WTC11 (cell line): Measurements from ENCODE around the gene GSTP1. TPM values are rescaled to one million over a fixed set of nuclear protein-coding genes. Genes with fewer than 3 reads are reported as not detected.

Source experiments
- ATAC-seq: fragments of 200-7000 bp; cut with Tn5 transposase; 2 replicates; pipeline ENCODE4 v1.10.0; 2021; ENCODE audit warnings: mild to moderate bottlenecking, moderate library complexity
- CTCF ChIA-PET: fragments of 300-600 bp; sonication (Branson Sonifier 250); formaldehyde crosslinking; loops from one replicate; lab custom pipeline; 2021; ENCODE audit warnings: antibody characterized with exemption; lab: Charles Lee
- POLR2A ChIA-PET: fragments of 350-600 bp; sonication (Branson Sonifier 250); formaldehyde crosslinking; loops from one replicate; lab custom pipeline; 2021; ENCODE audit warnings: antibody characterized with exemption; lab: Charles Lee
- DNase-seq: peaks from one replicate; pipeline ENCODE4 v3.0.0; 2021; ENCODE audit warnings: low spot score
- H3K27ac Mint-ChIP-seq: 2 replicates; pipeline ENCODE4 v1.8.0; 2021; ENCODE audit warnings: mixed read lengths
- H3K27me3 Mint-ChIP-seq: 2 replicates; pipeline ENCODE4 v1.8.0; 2021; ENCODE audit warnings: low read depth, mild to moderate bottlenecking, moderate library complexity, mixed read lengths
- H3K36me3 Mint-ChIP-seq: 2 replicates; pipeline ENCODE4 v1.8.0; 2021; ENCODE audit warnings: mixed read lengths
- H3K4me1 Mint-ChIP-seq: 2 replicates; pipeline ENCODE4 v1.8.0; 2022; ENCODE audit warnings: mixed read lengths
- H3K4me3 Mint-ChIP-seq: 2 replicates; pipeline ENCODE4 v1.8.0; 2021; ENCODE audit warnings: mild to moderate bottlenecking, moderate library complexity, mixed read lengths
- H3K9me3 Mint-ChIP-seq: 2 replicates; pipeline ENCODE4 v1.8.0; 2021; ENCODE audit warnings: mixed read lengths
- HMGA2 ChIP-seq: fragments of 250-450 bp; sonication (Bioruptor Pico); IDR thresholded peaks from 2 replicates; pipeline ENCODE4 v1.4.0; 2021; ENCODE audit warnings: mild to moderate bottlenecking, moderate library complexity
- IRF2 ChIP-seq: sonication (generic); formaldehyde crosslinking; IDR thresholded peaks from 2 replicates; pipeline ENCODE4 v1.8.0; 2022; ENCODE audit warnings: low read depth, missing genetic modification reagents, borderline replicate concordance
- NR2C2 ChIP-seq: sonication (generic); formaldehyde crosslinking; IDR thresholded peaks from 2 replicates; pipeline ENCODE4 v1.8.0; 2022; ENCODE audit warnings: mild to moderate bottlenecking, missing genetic modification reagents
- PRRX2 ChIP-seq: fragments of 250-450 bp; sonication (Bioruptor Pico); IDR thresholded peaks from 2 replicates; pipeline ENCODE4 v1.8.0; 2021; ENCODE audit warnings: mild to moderate bottlenecking
- TP53 ChIP-seq: sonication (generic); formaldehyde crosslinking; IDR thresholded peaks from 2 replicates; pipeline ENCODE4 v1.8.1; 2023; ENCODE audit warnings: mild to moderate bottlenecking, missing genetic modification reagents
- ZNF121 ChIP-seq: sonication (generic); formaldehyde crosslinking; IDR thresholded peaks from 2 replicates; pipeline ENCODE4 v1.8.0; 2023; ENCODE audit warnings: missing genetic modification reagents
- ZNF219 ChIP-seq: sonication (generic); formaldehyde crosslinking; IDR thresholded peaks from 2 replicates; pipeline ENCODE4 v1.8.0; 2023; ENCODE audit warnings: missing genetic modification reagents, mild to moderate bottlenecking, borderline replicate concordance
- ZNF232 ChIP-seq: sonication (generic); formaldehyde crosslinking; IDR thresholded peaks from 2 replicates; pipeline ENCODE4 v1.8.0; 2022; ENCODE audit warnings: mild to moderate bottlenecking, missing genetic modification reagents
- ZNF416 ChIP-seq: fragments of 250-450 bp; sonication (Bioruptor Pico); IDR thresholded peaks from 2 replicates; pipeline ENCODE4 v1.9.0; 2021; ENCODE audit warnings: mild to moderate bottlenecking, inconsistent platforms
- ZNF423 ChIP-seq: fragments of 250-450 bp; sonication (Bioruptor Pico); IDR thresholded peaks from 2 replicates; pipeline ENCODE4 v2.1.2; 2022; ENCODE audit warnings: mild to moderate bottlenecking, moderate library complexity
- total RNA-seq: library from RNA; stranded (reverse); gene quantifications from 3 replicates; pipeline ENCODE4 v1.2.3, GENCODE V29; 2021
- TF ChIP-seq, protein P1 (sequence below): sonication (generic); formaldehyde crosslinking; IDR thresholded peaks from 2 replicates; pipeline ENCODE4 v1.8.0; 2022; ENCODE audit warnings: mild to moderate bottlenecking, missing genetic modification reagents
- TF ChIP-seq, protein P2 (sequence below): fragments of 250-450 bp; sonication (Bioruptor Pico); IDR thresholded peaks from 2 replicates; pipeline ENCODE4 v1.9.0; 2021; ENCODE audit warnings: mild to moderate bottlenecking
- TF ChIP-seq, protein P3 (sequence below): fragments of 200-600 bp; IDR thresholded peaks from 2 replicates; pipeline ENCODE4 v1.8.0; 2022; ENCODE audit warnings: antibody characterized with exemption
- TF ChIP-seq, protein P4 (sequence below): sonication (generic); formaldehyde crosslinking; IDR thresholded peaks from 2 replicates; pipeline ENCODE4 v1.8.1; 2022; ENCODE audit warnings: low read depth, missing genetic modification reagents, borderline replicate concordance
- TF ChIP-seq, protein P5 (sequence below): fragments of 250-450 bp; sonication (Bioruptor Pico); IDR thresholded peaks from 2 replicates; pipeline ENCODE4 v1.8.0; 2021; ENCODE audit warnings: mild to moderate bottlenecking
- TF ChIP-seq, protein P6 (sequence below): fragments of 250-450 bp; sonication (Bioruptor Pico); IDR thresholded peaks from 2 replicates; pipeline ENCODE4 v2.1.2; 2022; ENCODE audit warnings: mild to moderate bottlenecking, moderate library complexity
- TF ChIP-seq, protein P7 (sequence below): fragments of 250-450 bp; sonication (Bioruptor Pico); IDR thresholded peaks from 2 replicates; pipeline ENCODE4 v1.9.0; 2021; ENCODE audit warnings: moderate library complexity, mild to moderate bottlenecking, inconsistent platforms, borderline replicate concordance
- TF ChIP-seq, protein P8 (sequence below): sonication (generic); formaldehyde crosslinking; IDR thresholded peaks from 2 replicates; pipeline ENCODE4 v1.8.0; 2022; ENCODE audit warnings: mild to moderate bottlenecking, missing genetic modification reagents
- TF ChIP-seq, protein P9 (sequence below): sonication (generic); formaldehyde crosslinking; IDR thresholded peaks from 2 replicates; pipeline ENCODE4 v1.8.1; 2023; ENCODE audit warnings: mild to moderate bottlenecking, missing genetic modification reagents, moderate library complexity

The GSTP1 gene
- total RNA-seq, 1 experiment from 2014 or later = 1,452 TPM

DNA sequence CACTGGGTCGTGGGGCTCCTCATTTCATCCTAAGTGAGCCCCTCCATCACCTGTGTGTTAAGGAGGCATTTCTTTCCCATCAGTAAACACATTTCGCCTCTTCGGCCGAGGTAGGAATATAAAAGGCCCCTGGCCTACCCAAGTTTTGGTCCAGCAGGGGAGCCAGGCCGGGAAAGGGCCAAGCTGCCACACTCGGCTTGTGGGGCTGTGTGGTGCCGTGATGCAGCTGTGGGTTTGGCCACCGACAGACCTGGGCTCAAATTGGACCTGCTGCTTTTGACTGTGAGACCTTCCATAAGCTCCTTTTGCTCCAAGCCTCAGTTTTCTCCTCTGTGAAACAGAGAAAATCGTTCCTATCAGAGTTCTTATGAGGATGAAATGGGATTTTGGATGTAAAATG, 23.9 kb downstream of the GSTP1 start:
- no peak for DNase-seq
- peaks cover 21% of the 10 kb centered on the region for H3K36me3 Mint-ChIP-seq
- no peak overlapping the region for H3K27ac Mint-ChIP-seq
- peaks cover 24% of the 10 kb centered on the region for H3K4me1 Mint-ChIP-seq
- ATAC-seq = no peak
- ChIA-PET CTCF (interaction anchor here (0.8 to 1.1 kb wide), 2 partner anchors 22 to 256 kb away, joined by 3 to 6 read pairs; partner anchors contain the start of gene NUDT8), POLR2A (no interaction called here)
- peaks cover 11% of the 10 kb centered on the region for H3K27me3 Mint-ChIP-seq
- no peak for TF ChIP-seq PRRX2
- TF ChIP-seq IRF2 (CRISPR knock-in tag) = no peak
- no peak for TF ChIP-seq TP53 (CRISPR knock-in tag)
- no peak for TF ChIP-seq ZNF121 (CRISPR knock-in tag)
- TF ChIP-seq, protein P1, sequence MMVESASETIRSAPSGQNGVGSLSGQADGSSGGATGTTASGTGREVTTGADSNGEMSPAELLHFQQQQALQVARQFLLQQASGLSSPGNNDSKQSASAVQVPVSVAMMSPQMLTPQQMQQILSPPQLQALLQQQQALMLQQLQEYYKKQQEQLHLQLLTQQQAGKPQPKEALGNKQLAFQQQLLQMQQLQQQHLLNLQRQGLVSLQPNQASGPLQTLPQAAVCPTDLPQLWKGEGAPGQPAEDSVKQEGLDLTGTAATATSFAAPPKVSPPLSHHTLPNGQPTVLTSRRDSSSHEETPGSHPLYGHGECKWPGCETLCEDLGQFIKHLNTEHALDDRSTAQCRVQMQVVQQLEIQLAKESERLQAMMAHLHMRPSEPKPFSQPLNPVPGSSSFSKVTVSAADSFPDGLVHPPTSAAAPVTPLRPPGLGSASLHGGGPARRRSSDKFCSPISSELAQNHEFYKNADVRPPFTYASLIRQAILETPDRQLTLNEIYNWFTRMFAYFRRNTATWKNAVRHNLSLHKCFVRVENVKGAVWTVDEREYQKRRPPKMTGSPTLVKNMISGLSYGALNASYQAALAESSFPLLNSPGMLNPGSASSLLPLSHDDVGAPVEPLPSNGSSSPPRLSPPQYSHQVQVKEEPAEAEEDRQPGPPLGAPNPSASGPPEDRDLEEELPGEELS = no peak
- TF ChIP-seq NR2C2 (CRISPR knock-in tag) = no peak
- H3K9me3 Mint-ChIP-seq = peaks cover 7% of the 10 kb centered on the region
- peak overlapping the region; percentile 94 for H3K4me3 Mint-ChIP-seq

DNA sequence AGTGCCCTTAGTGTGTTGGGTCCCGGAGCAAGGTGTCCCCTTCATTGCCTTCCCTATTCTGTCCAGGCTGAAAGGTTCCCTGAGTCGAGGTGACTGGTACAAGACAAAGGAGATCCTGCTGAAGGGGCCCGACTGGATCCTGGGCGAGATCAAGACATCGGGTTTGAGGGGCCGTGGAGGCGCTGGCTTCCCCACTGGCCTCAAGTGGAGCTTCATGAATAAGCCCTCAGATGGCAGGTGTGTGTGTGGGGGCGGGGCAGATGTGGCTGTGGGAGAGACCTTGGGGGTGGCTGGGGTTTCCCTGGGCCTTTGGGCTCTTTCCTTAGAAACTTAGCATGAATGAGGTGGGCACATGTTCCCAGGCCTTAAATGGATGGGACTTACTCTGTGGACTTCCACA, 24.9 kb downstream of the GSTP1 start:
- Mint-ChIP-seq H3K27ac (no peak overlapping the region), H3K9me3 (no peaks in the 10 kb centered on the region), H3K27me3 (peaks cover 11% of the 10 kb centered on the region), H3K36me3 (peaks cover 21% of the 10 kb centered on the region), H3K4me1 (peaks cover 16% of the 10 kb centered on the region), H3K4me3 (peak overlapping the region; percentile 94)
- DNase-seq = no peak
- ChIA-PET POLR2A (no interaction called here), CTCF (no interaction called here)
- no peak for ATAC-seq
- TF ChIP-seq, protein P2, sequence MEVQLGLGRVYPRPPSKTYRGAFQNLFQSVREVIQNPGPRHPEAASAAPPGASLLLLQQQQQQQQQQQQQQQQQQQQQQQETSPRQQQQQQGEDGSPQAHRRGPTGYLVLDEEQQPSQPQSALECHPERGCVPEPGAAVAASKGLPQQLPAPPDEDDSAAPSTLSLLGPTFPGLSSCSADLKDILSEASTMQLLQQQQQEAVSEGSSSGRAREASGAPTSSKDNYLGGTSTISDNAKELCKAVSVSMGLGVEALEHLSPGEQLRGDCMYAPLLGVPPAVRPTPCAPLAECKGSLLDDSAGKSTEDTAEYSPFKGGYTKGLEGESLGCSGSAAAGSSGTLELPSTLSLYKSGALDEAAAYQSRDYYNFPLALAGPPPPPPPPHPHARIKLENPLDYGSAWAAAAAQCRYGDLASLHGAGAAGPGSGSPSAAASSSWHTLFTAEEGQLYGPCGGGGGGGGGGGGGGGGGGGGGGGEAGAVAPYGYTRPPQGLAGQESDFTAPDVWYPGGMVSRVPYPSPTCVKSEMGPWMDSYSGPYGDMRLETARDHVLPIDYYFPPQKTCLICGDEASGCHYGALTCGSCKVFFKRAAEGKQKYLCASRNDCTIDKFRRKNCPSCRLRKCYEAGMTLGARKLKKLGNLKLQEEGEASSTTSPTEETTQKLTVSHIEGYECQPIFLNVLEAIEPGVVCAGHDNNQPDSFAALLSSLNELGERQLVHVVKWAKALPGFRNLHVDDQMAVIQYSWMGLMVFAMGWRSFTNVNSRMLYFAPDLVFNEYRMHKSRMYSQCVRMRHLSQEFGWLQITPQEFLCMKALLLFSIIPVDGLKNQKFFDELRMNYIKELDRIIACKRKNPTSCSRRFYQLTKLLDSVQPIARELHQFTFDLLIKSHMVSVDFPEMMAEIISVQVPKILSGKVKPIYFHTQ (CRISPR knock-in tag) = no peak
- TF ChIP-seq ZNF423 (CRISPR knock-in tag) (no peak), ZNF416 (no peak), PRRX2 (no peak), HMGA2 (CRISPR knock-in tag) (no peak), ZNF232 (no peak), ZNF121 (CRISPR knock-in tag) (no peak), ZNF219 (CRISPR knock-in tag) (no peak)
- TF ChIP-seq, protein P3, sequence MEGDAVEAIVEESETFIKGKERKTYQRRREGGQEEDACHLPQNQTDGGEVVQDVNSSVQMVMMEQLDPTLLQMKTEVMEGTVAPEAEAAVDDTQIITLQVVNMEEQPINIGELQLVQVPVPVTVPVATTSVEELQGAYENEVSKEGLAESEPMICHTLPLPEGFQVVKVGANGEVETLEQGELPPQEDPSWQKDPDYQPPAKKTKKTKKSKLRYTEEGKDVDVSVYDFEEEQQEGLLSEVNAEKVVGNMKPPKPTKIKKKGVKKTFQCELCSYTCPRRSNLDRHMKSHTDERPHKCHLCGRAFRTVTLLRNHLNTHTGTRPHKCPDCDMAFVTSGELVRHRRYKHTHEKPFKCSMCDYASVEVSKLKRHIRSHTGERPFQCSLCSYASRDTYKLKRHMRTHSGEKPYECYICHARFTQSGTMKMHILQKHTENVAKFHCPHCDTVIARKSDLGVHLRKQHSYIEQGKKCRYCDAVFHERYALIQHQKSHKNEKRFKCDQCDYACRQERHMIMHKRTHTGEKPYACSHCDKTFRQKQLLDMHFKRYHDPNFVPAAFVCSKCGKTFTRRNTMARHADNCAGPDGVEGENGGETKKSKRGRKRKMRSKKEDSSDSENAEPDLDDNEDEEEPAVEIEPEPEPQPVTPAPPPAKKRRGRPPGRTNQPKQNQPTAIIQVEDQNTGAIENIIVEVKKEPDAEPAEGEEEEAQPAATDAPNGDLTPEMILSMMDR = no peak
- TF ChIP-seq, protein P4, sequence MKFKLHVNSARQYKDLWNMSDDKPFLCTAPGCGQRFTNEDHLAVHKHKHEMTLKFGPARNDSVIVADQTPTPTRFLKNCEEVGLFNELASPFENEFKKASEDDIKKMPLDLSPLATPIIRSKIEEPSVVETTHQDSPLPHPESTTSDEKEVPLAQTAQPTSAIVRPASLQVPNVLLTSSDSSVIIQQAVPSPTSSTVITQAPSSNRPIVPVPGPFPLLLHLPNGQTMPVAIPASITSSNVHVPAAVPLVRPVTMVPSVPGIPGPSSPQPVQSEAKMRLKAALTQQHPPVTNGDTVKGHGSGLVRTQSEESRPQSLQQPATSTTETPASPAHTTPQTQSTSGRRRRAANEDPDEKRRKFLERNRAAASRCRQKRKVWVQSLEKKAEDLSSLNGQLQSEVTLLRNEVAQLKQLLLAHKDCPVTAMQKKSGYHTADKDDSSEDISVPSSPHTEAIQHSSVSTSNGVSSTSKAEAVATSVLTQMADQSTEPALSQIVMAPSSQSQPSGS (CRISPR knock-in tag) = no peak
- TF ChIP-seq, protein P5, sequence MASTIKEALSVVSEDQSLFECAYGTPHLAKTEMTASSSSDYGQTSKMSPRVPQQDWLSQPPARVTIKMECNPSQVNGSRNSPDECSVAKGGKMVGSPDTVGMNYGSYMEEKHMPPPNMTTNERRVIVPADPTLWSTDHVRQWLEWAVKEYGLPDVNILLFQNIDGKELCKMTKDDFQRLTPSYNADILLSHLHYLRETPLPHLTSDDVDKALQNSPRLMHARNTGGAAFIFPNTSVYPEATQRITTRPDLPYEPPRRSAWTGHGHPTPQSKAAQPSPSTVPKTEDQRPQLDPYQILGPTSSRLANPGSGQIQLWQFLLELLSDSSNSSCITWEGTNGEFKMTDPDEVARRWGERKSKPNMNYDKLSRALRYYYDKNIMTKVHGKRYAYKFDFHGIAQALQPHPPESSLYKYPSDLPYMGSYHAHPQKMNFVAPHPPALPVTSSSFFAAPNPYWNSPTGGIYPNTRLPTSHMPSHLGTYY = no peak
- TF ChIP-seq, protein P6, sequence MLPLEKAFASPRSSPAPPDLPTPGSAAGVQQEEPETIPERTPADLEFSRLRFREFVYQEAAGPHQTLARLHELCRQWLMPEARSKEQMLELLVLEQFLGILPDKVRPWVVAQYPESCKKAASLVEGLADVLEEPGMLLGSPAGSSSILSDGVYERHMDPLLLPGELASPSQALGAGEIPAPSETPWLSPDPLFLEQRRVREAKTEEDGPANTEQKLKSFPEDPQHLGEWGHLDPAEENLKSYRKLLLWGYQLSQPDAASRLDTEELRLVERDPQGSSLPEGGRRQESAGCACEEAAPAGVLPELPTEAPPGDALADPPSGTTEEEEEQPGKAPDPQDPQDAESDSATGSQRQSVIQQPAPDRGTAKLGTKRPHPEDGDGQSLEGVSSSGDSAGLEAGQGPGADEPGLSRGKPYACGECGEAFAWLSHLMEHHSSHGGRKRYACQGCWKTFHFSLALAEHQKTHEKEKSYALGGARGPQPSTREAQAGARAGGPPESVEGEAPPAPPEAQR (CRISPR knock-in tag) = no peak
- TF ChIP-seq, protein P7, sequence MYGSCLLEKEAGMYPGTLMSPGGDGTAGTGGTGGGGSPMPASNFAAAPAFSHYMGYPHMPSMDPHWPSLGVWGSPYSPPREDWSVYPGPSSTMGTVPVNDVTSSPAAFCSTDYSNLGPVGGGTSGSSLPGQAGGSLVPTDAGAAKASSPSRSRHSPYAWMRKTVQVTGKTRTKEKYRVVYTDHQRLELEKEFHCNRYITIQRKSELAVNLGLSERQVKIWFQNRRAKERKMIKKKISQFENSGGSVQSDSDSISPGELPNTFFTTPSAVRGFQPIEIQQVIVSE (CRISPR knock-in tag) = no peak
- TF ChIP-seq, protein P8, sequence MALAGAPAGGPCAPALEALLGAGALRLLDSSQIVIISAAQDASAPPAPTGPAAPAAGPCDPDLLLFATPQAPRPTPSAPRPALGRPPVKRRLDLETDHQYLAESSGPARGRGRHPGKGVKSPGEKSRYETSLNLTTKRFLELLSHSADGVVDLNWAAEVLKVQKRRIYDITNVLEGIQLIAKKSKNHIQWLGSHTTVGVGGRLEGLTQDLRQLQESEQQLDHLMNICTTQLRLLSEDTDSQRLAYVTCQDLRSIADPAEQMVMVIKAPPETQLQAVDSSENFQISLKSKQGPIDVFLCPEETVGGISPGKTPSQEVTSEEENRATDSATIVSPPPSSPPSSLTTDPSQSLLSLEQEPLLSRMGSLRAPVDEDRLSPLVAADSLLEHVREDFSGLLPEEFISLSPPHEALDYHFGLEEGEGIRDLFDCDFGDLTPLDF (CRISPR knock-in tag) = no peak
- TF ChIP-seq, protein P9, sequence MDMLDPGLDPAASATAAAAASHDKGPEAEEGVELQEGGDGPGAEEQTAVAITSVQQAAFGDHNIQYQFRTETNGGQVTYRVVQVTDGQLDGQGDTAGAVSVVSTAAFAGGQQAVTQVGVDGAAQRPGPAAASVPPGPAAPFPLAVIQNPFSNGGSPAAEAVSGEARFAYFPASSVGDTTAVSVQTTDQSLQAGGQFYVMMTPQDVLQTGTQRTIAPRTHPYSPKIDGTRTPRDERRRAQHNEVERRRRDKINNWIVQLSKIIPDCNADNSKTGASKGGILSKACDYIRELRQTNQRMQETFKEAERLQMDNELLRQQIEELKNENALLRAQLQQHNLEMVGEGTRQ (CRISPR knock-in tag) = no peak
